Measurements from ENCODE around the gene GLI3. TPM values are rescaled to one million over a fixed set of nuclear protein-coding genes. Genes with fewer than 3 reads are reported as not detected.

The GLI3 gene
- total RNA-seq, 1 experiment from 2014 or later = 23.1 TPM

DNA sequence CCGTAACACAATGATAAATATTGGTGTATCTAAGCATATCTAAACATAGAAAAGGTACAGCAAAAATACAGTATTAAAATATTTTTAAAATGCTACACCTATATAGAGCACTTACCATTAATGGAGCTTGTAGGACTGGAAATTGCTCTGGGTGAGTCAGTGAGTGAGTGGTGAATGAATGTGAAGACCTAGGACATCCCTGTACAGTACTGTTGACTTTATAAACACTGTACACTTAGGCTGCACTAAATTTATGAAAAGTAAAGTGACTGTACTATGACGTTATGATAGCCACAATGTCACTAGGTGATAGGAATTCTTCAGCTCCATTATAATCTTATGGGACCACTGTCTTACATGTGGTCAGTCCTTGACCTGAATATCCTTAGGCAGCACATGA, 147.0 kb downstream of the GLI3 start:
- CTCF ChIA-PET = interaction anchor here (1.0 to 1.9 kb wide), 3 partner anchors 18 to 111 kb away, joined by 3 to 6 read pairs (median 3); no protein-coding TSS in a partner anchor
- no TSS peak for BruUV-seq (replicated peaks)
- intact Hi-C loops (cut with micrococcal nuclease) = no loop called here
- TF ChIP-seq, protein P1, sequence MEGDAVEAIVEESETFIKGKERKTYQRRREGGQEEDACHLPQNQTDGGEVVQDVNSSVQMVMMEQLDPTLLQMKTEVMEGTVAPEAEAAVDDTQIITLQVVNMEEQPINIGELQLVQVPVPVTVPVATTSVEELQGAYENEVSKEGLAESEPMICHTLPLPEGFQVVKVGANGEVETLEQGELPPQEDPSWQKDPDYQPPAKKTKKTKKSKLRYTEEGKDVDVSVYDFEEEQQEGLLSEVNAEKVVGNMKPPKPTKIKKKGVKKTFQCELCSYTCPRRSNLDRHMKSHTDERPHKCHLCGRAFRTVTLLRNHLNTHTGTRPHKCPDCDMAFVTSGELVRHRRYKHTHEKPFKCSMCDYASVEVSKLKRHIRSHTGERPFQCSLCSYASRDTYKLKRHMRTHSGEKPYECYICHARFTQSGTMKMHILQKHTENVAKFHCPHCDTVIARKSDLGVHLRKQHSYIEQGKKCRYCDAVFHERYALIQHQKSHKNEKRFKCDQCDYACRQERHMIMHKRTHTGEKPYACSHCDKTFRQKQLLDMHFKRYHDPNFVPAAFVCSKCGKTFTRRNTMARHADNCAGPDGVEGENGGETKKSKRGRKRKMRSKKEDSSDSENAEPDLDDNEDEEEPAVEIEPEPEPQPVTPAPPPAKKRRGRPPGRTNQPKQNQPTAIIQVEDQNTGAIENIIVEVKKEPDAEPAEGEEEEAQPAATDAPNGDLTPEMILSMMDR (IDR thresholded peaks at IDR 0.05; ENCODE audit: unreplicated experiment) = no peak
- no peak for DNase-seq (ENCODE audit: unreplicated experiment)
- Mint-ChIP-seq H3K36me3 (ENCODE audit: insufficient read depth, unreplicated experiment) (peaks cover 12% of the 10 kb centered on the region), H3K4me3 (ENCODE audit: unreplicated experiment) (no peak overlapping the region), H3K4me1 (ENCODE audit: insufficient read depth, unreplicated experiment) (peaks cover 15% of the 10 kb centered on the region), H3K27me3 (ENCODE audit: insufficient read depth, unreplicated experiment) (no peaks in the 10 kb centered on the region), H3K27ac (ENCODE audit: low read depth, unreplicated experiment) (no peak overlapping the region), H3K9me3 (ENCODE audit: unreplicated experiment) (no peaks in the 10 kb centered on the region)
- POLR2A ChIA-PET = interaction anchor here (1.4 kb wide), 1 partner anchor 20 kb away, joined by 3 read pairs; no protein-coding TSS in a partner anchor

DNA sequence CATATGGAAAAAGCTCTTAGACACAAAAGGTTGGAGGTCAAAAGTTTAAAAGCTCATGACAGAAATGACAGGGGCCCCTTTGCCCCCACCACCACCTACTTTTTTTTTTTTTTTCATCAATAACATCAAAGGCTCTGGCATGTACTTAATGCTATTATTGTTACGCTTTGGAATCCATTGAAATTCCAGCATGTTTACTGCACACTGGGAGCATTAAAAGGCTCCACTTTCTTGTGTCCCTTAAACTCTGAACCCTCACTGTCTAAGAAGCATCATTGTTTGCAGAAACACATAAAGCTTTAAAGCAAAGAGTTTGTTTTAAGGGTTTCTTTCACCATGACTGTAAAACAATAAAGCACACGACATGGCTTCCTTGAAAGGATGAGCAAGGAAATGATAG, 149.4 kb downstream of the GLI3 start:
- BruUV-seq (replicated peaks) = no TSS peak
- POLR2A ChIA-PET = interaction anchor here (0.6 to 1.0 kb wide), 2 partner anchors 16 to 103 kb away, joined by 3 to 4 read pairs; no protein-coding TSS in a partner anchor
- intact Hi-C loops (cut with micrococcal nuclease) = no loop called here
- H3K4me1 Mint-ChIP-seq (ENCODE audit: insufficient read depth, unreplicated experiment) = peaks cover 8% of the 10 kb centered on the region
- TF ChIP-seq, protein P1 (IDR thresholded peaks at IDR 0.05; ENCODE audit: unreplicated experiment) = no peak
- CTCF ChIA-PET = interaction anchor here (0.6 to 1.0 kb wide), 3 partner anchors 107 to 578 kb away, joined by 3 read pairs; no protein-coding TSS in a partner anchor
- no peak for DNase-seq (ENCODE audit: unreplicated experiment)
- no peaks in the 10 kb centered on the region for H3K9me3 Mint-ChIP-seq (ENCODE audit: unreplicated experiment)
- no peak overlapping the region for H3K27ac Mint-ChIP-seq (ENCODE audit: low read depth, unreplicated experiment)
- peaks cover 12% of the 10 kb centered on the region for H3K36me3 Mint-ChIP-seq (ENCODE audit: insufficient read depth, unreplicated experiment)
- H3K4me3 Mint-ChIP-seq (ENCODE audit: unreplicated experiment) = no peak overlapping the region
- H3K27me3 Mint-ChIP-seq (ENCODE audit: insufficient read depth, unreplicated experiment) = no peaks in the 10 kb centered on the region

DNA sequence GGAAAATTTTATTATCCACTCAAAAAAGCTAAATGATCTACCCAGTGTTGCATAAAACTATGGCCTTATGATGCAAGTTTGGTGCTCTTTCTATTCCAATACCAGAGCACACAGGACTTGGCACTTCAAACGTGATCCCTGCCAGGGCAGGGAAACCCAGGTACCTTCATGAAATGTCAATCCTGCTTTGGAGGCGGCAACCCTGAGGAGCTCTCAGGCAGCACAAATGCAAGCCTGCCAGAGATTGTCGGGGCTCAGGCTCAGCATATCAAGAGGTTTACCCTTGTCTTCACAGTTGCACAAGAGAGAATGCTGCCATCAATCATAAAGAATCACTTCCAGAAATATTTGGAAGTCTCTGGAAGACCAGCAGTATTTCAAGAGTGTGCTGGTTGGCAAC, 151.5 kb downstream of the GLI3 start:
- H3K27ac Mint-ChIP-seq (ENCODE audit: low read depth, unreplicated experiment) = no peak overlapping the region
- BruUV-seq (replicated peaks) = no TSS peak
- no peaks in the 10 kb centered on the region for H3K9me3 Mint-ChIP-seq (ENCODE audit: unreplicated experiment)
- intact Hi-C loops (cut with micrococcal nuclease) = no loop called here
- POLR2A ChIA-PET = interaction anchor here (0.8 to 1.7 kb wide), 4 partner anchors 14 to 198 kb away, joined by 3 to 4 read pairs (median 4); partner anchors contain the start of gene GLI3
- no peaks in the 10 kb centered on the region for H3K27me3 Mint-ChIP-seq (ENCODE audit: insufficient read depth, unreplicated experiment)
- H3K36me3 Mint-ChIP-seq (ENCODE audit: insufficient read depth, unreplicated experiment) = peaks cover 10% of the 10 kb centered on the region
- no peak overlapping the region for H3K4me3 Mint-ChIP-seq (ENCODE audit: unreplicated experiment)
- DNase-seq (ENCODE audit: unreplicated experiment) = no peak
- CTCF ChIA-PET = interaction anchor here (1.3 to 1.8 kb wide), 2 partner anchors 14 to 605 kb away, joined by 4 to 12 read pairs; no protein-coding TSS in a partner anchor
- peaks cover 17% of the 10 kb centered on the region for H3K4me1 Mint-ChIP-seq (ENCODE audit: insufficient read depth, unreplicated experiment)
- TF ChIP-seq, protein P1 (IDR thresholded peaks at IDR 0.05; ENCODE audit: unreplicated experiment) = no peak

DNA sequence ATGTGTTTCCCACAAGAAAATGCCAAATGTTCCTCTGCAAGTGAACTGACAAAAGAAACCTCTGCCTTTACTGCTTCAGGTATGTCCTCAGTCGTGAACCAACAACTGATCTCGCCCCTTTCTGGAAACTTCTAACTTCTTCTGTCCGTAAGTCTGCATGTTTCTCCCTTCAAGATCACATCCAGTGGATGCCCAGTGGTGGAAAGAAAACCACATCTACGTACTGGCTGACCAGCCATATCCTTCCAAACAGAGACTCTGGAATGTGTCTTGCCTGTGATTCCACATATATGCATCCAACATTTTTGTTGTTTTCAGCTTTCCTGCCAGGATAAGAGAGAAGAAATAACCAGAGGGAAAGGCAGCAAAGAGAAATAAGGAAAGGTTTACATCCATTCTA, 152.7 kb downstream of the GLI3 start:
- DNase-seq (ENCODE audit: unreplicated experiment) = no peak
- H3K4me3 Mint-ChIP-seq (ENCODE audit: unreplicated experiment) = no peak overlapping the region
- H3K9me3 Mint-ChIP-seq (ENCODE audit: unreplicated experiment) = no peaks in the 10 kb centered on the region
- TF ChIP-seq, protein P1 (IDR thresholded peaks at IDR 0.05; ENCODE audit: unreplicated experiment) = no peak
- no peaks in the 10 kb centered on the region for H3K27me3 Mint-ChIP-seq (ENCODE audit: insufficient read depth, unreplicated experiment)
- H3K4me1 Mint-ChIP-seq (ENCODE audit: insufficient read depth, unreplicated experiment) = peaks cover 17% of the 10 kb centered on the region
- no TSS peak for BruUV-seq (replicated peaks)
- H3K36me3 Mint-ChIP-seq (ENCODE audit: insufficient read depth, unreplicated experiment) = peaks cover 14% of the 10 kb centered on the region
- H3K27ac Mint-ChIP-seq (ENCODE audit: low read depth, unreplicated experiment) = no peak overlapping the region
- intact Hi-C loops (cut with micrococcal nuclease) = no loop called here
- ChIA-PET CTCF (interaction anchor here (0.7 to 1.8 kb wide), 4 partner anchors 13 to 709 kb away, joined by 4 to 12 read pairs (median 4); no protein-coding TSS in a partner anchor), POLR2A (interaction anchor here (1.0 to 1.8 kb wide), 3 partner anchors 14 to 31 kb away, joined by 3 to 5 read pairs (median 3); no protein-coding TSS in a partner anchor)

All from MCF 10A (cell line).